Activated T-cell treated with anti-CD3 and anti-CD28 coated beads, Interleukin-2, amount 50 U/mL, for 72 hours (primary cell): ENCODE data around the gene TMEM183A. TPM values are rescaled to one million over a fixed set of nuclear protein-coding genes. Genes with fewer than 3 reads are reported as not detected.

Experiments
- ATAC-seq, 2 donors: fragments of 150-1000 bp; cut with Tn5 transposase; replicated peaks in 1 of 2; 2 replicates each; pipeline ENCODE4 v1.10.0; 2021; ENCODE audit warnings: moderate library complexity in 2 of 2, mild to moderate bottlenecking in 1 of 2
- DNase-seq, 2 donors: peaks; one replicate each; pipeline ENCODE4 v3.0.0; 2021 to 2022; ENCODE audit warnings: mixed read lengths in 1 of 2
- H3K27ac Mint-ChIP-seq: one replicate; pipeline ENCODE4 v1.8.0; 2022; ENCODE audit warnings: mild to moderate bottlenecking, moderate library complexity, mixed read lengths
- H3K27me3 Mint-ChIP-seq: one replicate; pipeline ENCODE4 v1.8.0; 2022; ENCODE audit warnings: low read depth, mixed read lengths
- H3K36me3 Mint-ChIP-seq, 2 donors: one replicate each; pipeline ENCODE4 v1.8.0; 2022; ENCODE audit warnings: mixed read lengths in 2 of 2, mild to moderate bottlenecking in 1 of 2; ENCODE audit not compliant: insufficient read depth in 2 of 2
- H3K4me1 Mint-ChIP-seq: one replicate; pipeline ENCODE4 v1.8.0; 2022; ENCODE audit warnings: low read depth, mixed read lengths
- H3K4me3 Mint-ChIP-seq, 2 donors: one replicate each; pipeline ENCODE4 v1.8.0; 2022; ENCODE audit warnings: mild to moderate bottlenecking in 2 of 2, mixed read lengths in 2 of 2, moderate library complexity in 2 of 2
- H3K9me3 Mint-ChIP-seq, 2 donors: one replicate each; pipeline ENCODE4 v1.8.0; 2022; ENCODE audit warnings: mixed read lengths in 2 of 2
- total RNA-seq, 2 donors: library from RNA; stranded (reverse); gene quantifications; one replicate each; pipeline ENCODE4 v1.2.3, GENCODE V29; 2022

TMEM183A gene
- total RNA-seq, 2 donors from 2014 or later: 63.8 to 80.7 TPM

- DNase-seq (no peak), ATAC-seq (no peak)
- H3K4me3 Mint-ChIP-seq: no peak overlapping the region
- H3K27ac Mint-ChIP-seq: no peak overlapping the region
- no peaks in the 10 kb centered on the region for H3K9me3 Mint-ChIP-seq
- H3K27me3 Mint-ChIP-seq: no peaks in the 10 kb centered on the region
- H3K36me3 Mint-ChIP-seq: no peaks in the 10 kb centered on the region
- H3K4me1 Mint-ChIP-seq: no peaks in the 10 kb centered on the region
These were observed 41.4 kb downstream of the TMEM183A start for GRCh38 chr1:203048555-203049051.

- ATAC-seq (no peak), DNase-seq (no peak)
- no peaks in the 10 kb centered on the region for H3K27me3 Mint-ChIP-seq
These were observed 41.9 kb downstream of the TMEM183A start for GRCh38 chr1:203049077-203049476.

GRCh38 chr1:203049576-203050180 is 42.5 kb downstream of the TMEM183A start:
- no peak for ATAC-seq
- Mint-ChIP-seq H3K27ac (no peak overlapping the region), H3K36me3 (no peaks in the 10 kb centered on the region), H3K4me1 (no peaks in the 10 kb centered on the region), H3K4me3 (no peak overlapping the region), H3K27me3 (no peaks in the 10 kb centered on the region), H3K9me3 (no peaks in the 10 kb centered on the region)
- no peak for DNase-seq

More at GRCh38 chr1:203049077-203049476, 41.9 kb downstream of the TMEM183A start:
- no peaks in the 10 kb centered on the region for H3K36me3 Mint-ChIP-seq
- no peaks in the 10 kb centered on the region for H3K4me1 Mint-ChIP-seq
- no peak overlapping the region for H3K27ac Mint-ChIP-seq
- no peaks in the 10 kb centered on the region for H3K9me3 Mint-ChIP-seq
- H3K4me3 Mint-ChIP-seq: no peak overlapping the region

- DNase-seq (no peak), ATAC-seq (no peak)
- H3K27me3 Mint-ChIP-seq: no peaks in the 10 kb centered on the region
- no peaks in the 10 kb centered on the region for H3K36me3 Mint-ChIP-seq
- H3K4me1 Mint-ChIP-seq: no peaks in the 10 kb centered on the region
- H3K27ac Mint-ChIP-seq: no peak overlapping the region
- no peak overlapping the region for H3K4me3 Mint-ChIP-seq
- H3K9me3 Mint-ChIP-seq: no peaks in the 10 kb centered on the region
These were observed 43.7 kb downstream of the TMEM183A start for GRCh38 chr1:203050826-203051225.

- H3K36me3 Mint-ChIP-seq: no peaks in the 10 kb centered on the region
- H3K27ac Mint-ChIP-seq: no peak overlapping the region
- ATAC-seq: no peak
These were observed 44.7 kb downstream of the TMEM183A start for GRCh38 chr1:203051841-203052324.

GRCh38 chr1:203052601-203053000 is 45.4 kb downstream of the TMEM183A start:
- no peak for ATAC-seq
- H3K4me3 Mint-ChIP-seq: no peak overlapping the region
- no peaks in the 10 kb centered on the region for H3K36me3 Mint-ChIP-seq
- DNase-seq: no peak
- H3K27ac Mint-ChIP-seq: no peak overlapping the region
- no peaks in the 10 kb centered on the region for H3K4me1 Mint-ChIP-seq
- peaks cover 2% of the 10 kb centered on the region for H3K27me3 Mint-ChIP-seq
- no peaks in the 10 kb centered on the region for H3K9me3 Mint-ChIP-seq

More at GRCh38 chr1:203051841-203052324, 44.7 kb downstream of the TMEM183A start:
- no peak for DNase-seq
- Mint-ChIP-seq H3K9me3 (no peaks in the 10 kb centered on the region), H3K4me1 (no peaks in the 10 kb centered on the region), H3K27me3 (no peaks in the 10 kb centered on the region), H3K4me3 (no peak overlapping the region)

- ATAC-seq (no peak), DNase-seq (no peak)
- Mint-ChIP-seq H3K9me3 (no peaks in the 10 kb centered on the region), H3K27me3 (peaks cover 10% of the 10 kb centered on the region), H3K4me1 (no peaks in the 10 kb centered on the region), H3K4me3 (no peak overlapping the region), H3K36me3 (no peaks in the 10 kb centered on the region), H3K27ac (no peak overlapping the region)
These were observed 47.0 kb downstream of the TMEM183A start for GRCh38 chr1:203054184-203054583.

- H3K4me3 Mint-ChIP-seq: no peak overlapping the region
- no peaks in the 10 kb centered on the region for H3K36me3 Mint-ChIP-seq
- no peak for DNase-seq
- no peaks in the 10 kb centered on the region for H3K9me3 Mint-ChIP-seq
- H3K27ac Mint-ChIP-seq: no peak overlapping the region
- ATAC-seq: no peak
- H3K27me3 Mint-ChIP-seq: peaks cover 10% of the 10 kb centered on the region
- H3K4me1 Mint-ChIP-seq: no peaks in the 10 kb centered on the region
These were observed 47.5 kb downstream of the TMEM183A start for GRCh38 chr1:203054642-203055041.

GRCh38 chr1:203055161-203055799 is 48.1 kb downstream of the TMEM183A start:
- no peaks in the 10 kb centered on the region for H3K9me3 Mint-ChIP-seq
- H3K36me3 Mint-ChIP-seq: no peaks in the 10 kb centered on the region
- H3K4me1 Mint-ChIP-seq: no peaks in the 10 kb centered on the region
- ATAC-seq: no peak
- no peak overlapping the region for H3K4me3 Mint-ChIP-seq
- H3K27me3 Mint-ChIP-seq: peaks cover 10% of the 10 kb centered on the region
- H3K27ac Mint-ChIP-seq: no peak overlapping the region
- DNase-seq: no peak

- Mint-ChIP-seq H3K27ac (no peak overlapping the region), H3K4me1 (no peaks in the 10 kb centered on the region), H3K4me3 (no peak overlapping the region), H3K9me3 (no peaks in the 10 kb centered on the region), H3K36me3 (no peaks in the 10 kb centered on the region), H3K27me3 (peaks cover 10% of the 10 kb centered on the region)
- DNase-seq (no peak), ATAC-seq (no peak)
These were observed 48.8 kb downstream of the TMEM183A start for GRCh38 chr1:203056012-203056411.

- no peaks in the 10 kb centered on the region for H3K9me3 Mint-ChIP-seq
- ATAC-seq (no peak), DNase-seq (no peak)
- H3K4me3 Mint-ChIP-seq: no peak overlapping the region
- H3K36me3 Mint-ChIP-seq: no peaks in the 10 kb centered on the region
- no peaks in the 10 kb centered on the region for H3K4me1 Mint-ChIP-seq
- H3K27me3 Mint-ChIP-seq: peaks cover 10% of the 10 kb centered on the region
- no peak overlapping the region for H3K27ac Mint-ChIP-seq
These were observed 49.3 kb downstream of the TMEM183A start for GRCh38 chr1:203056516-203056915.

- H3K9me3 Mint-ChIP-seq: no peaks in the 10 kb centered on the region
- H3K4me3 Mint-ChIP-seq: no peak overlapping the region
These were observed 50.9 kb downstream of the TMEM183A start for GRCh38 chr1:203057911-203058675.

GRCh38 chr1:203058676-203058935 is 51.4 kb downstream of the TMEM183A start:
- Mint-ChIP-seq H3K9me3 (no peaks in the 10 kb centered on the region), H3K27ac (no peak overlapping the region), H3K36me3 (no peaks in the 10 kb centered on the region), H3K4me3 (no peak overlapping the region), H3K4me1 (no peaks in the 10 kb centered on the region), H3K27me3 (peaks cover 10% of the 10 kb centered on the region)
- no peak for DNase-seq
- ATAC-seq: no peak

More at GRCh38 chr1:203057911-203058675, 50.9 kb downstream of the TMEM183A start:
- DNase-seq: no peak
- Mint-ChIP-seq H3K4me1 (no peaks in the 10 kb centered on the region), H3K27me3 (peaks cover 10% of the 10 kb centered on the region), H3K27ac (no peak overlapping the region), H3K36me3 (no peaks in the 10 kb centered on the region)
- ATAC-seq: no peak
